Measurements from ENCODE around the gene USP54. TPM values are rescaled to one million over a fixed set of nuclear protein-coding genes. Genes with fewer than 3 reads are reported as not detected.

The USP54 gene
- total RNA-seq, 3 donors from 2014 or later (not counting 1 experiment from before 2014, with no cell fraction given), result 4.4 to 10.2 (median 5.5) TPM

DNA sequence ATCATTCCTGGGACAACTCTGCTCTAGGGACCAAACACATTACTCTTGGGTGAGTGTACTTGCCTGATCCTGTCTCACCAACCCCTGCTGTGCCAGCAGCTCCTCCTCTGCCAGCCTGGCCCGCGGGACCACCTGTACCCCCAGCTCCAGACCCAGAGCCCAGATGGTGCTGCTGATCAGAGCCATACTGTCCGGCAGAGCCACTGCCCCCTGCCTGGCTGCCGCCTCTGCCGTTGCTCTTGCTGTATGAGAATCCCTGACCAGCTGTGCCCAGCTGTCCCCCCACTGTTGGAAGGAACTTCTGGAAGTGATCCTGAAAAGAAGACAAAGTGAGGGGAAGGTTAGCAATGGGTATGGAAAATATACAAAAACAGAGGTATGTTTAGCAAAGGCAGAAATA lies 43.3 kb upstream of the USP54 start:
- DNase-seq (no peak), ATAC-seq (no peak)
- Mint-ChIP-seq H3K27ac (no peak overlapping the region), H3K4me3 (no peak overlapping the region), H3K9me3 (no peaks in the 10 kb centered on the region), H3K4me1 (no peaks in the 10 kb centered on the region), H3K36me3 (no peaks in the 10 kb centered on the region), H3K27me3 (ENCODE audit: low read depth in 2 of 2) (peaks cover 0 to 7% of the 10 kb centered on the region in 2 donors)
- intact Hi-C loops (cut with micrococcal nuclease), result no loop called here
- Histone ChIP-seq H3K27me3 (ENCODE audit: control insufficient read depth, insufficient read depth, low read length) (no peaks in the 10 kb centered on the region), H3K4me1 (ENCODE audit: control insufficient read depth, insufficient read depth, low read length) (no peaks in the 10 kb centered on the region), H3K9me3 (ENCODE audit: control insufficient read depth, insufficient read depth, low read length) (no peaks in the 10 kb centered on the region), H3K4me3 (ENCODE audit: low read length) (no peak overlapping the region), H3K36me3 (ENCODE audit: control insufficient read depth, insufficient read depth, low read length) (no peaks in the 10 kb centered on the region), H3K27ac (ENCODE audit: low read length) (no peak overlapping the region)
- WGBS (ENCODE audit: insufficient coverage), result 91% methylated on average over 5 of the region's 5 CpGs
- TF ChIP-seq, protein P1, sequence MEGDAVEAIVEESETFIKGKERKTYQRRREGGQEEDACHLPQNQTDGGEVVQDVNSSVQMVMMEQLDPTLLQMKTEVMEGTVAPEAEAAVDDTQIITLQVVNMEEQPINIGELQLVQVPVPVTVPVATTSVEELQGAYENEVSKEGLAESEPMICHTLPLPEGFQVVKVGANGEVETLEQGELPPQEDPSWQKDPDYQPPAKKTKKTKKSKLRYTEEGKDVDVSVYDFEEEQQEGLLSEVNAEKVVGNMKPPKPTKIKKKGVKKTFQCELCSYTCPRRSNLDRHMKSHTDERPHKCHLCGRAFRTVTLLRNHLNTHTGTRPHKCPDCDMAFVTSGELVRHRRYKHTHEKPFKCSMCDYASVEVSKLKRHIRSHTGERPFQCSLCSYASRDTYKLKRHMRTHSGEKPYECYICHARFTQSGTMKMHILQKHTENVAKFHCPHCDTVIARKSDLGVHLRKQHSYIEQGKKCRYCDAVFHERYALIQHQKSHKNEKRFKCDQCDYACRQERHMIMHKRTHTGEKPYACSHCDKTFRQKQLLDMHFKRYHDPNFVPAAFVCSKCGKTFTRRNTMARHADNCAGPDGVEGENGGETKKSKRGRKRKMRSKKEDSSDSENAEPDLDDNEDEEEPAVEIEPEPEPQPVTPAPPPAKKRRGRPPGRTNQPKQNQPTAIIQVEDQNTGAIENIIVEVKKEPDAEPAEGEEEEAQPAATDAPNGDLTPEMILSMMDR (IDR thresholded peaks at IDR 0.05), result no peak

DNA sequence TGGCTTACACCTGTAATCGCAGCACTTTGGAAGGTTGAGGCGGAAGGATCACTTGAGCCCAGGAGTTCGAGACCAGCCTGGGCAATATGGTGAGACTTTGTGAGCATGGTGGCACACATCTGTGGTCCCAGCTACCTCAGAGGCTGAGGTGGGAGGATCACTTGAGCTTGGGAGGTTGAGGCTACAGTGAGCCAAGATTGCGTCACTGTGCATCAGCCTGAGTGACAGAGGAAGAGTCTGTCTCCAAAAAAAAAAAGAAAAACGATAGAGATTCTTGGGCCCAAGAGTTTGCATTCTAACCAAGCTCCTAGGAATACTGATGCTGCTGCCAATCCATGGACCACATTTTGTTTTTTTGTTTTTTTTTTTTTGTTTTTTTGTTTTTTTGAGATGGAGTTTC lies 38.0 kb upstream of the USP54 start:
- intact Hi-C loops (cut with micrococcal nuclease), result no loop called here
- Mint-ChIP-seq H3K9me3 (no peaks in the 10 kb centered on the region), H3K4me3 (no peak overlapping the region), H3K27me3 (ENCODE audit: low read depth in 2 of 2) (no peaks in the 10 kb centered on the region), H3K36me3 (no peaks in the 10 kb centered on the region), H3K4me1 (peaks cover 9 to 22% of the 10 kb centered on the region in 2 donors), H3K27ac (no peak overlapping the region)
- DNase-seq (no peak), ATAC-seq (no peak)
- Histone ChIP-seq H3K4me1 (ENCODE audit: control insufficient read depth, insufficient read depth, low read length) (peaks cover 7% of the 10 kb centered on the region), H3K9me3 (ENCODE audit: control insufficient read depth, insufficient read depth, low read length) (no peaks in the 10 kb centered on the region), H3K36me3 (ENCODE audit: control insufficient read depth, insufficient read depth, low read length) (no peaks in the 10 kb centered on the region), H3K4me3 (ENCODE audit: low read length) (no peak overlapping the region), H3K27me3 (ENCODE audit: control insufficient read depth, insufficient read depth, low read length) (no peaks in the 10 kb centered on the region), H3K27ac (ENCODE audit: low read length) (no peak overlapping the region)
- 98% methylated on average over 5 of the region's 5 CpGs for WGBS (ENCODE audit: insufficient coverage)
- TF ChIP-seq, protein P1 (IDR thresholded peaks at IDR 0.05), result no peak

DNA sequence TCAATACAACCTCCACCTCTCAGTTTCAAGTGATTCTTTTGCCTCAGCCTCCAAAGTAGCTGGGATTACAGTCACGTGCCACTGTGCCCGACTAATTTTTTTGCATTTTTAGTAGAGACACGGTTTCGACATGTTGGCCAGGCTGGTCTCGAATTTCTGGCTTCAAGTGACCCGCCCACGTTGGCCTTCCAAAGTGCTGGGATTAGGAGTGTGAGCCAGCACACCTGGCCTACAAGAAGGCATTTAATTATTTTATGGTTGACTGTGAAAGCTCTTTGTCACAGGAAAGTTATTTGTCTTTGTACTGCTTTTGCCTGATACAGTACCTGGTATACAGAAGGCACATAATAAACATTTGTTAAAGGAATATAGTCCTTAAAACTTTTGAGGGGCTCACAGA lies 37.3 kb upstream of the USP54 start:
- Histone ChIP-seq H3K36me3 (ENCODE audit: control insufficient read depth, insufficient read depth, low read length) (no peaks in the 10 kb centered on the region), H3K4me3 (ENCODE audit: low read length) (no peak overlapping the region), H3K4me1 (ENCODE audit: control insufficient read depth, insufficient read depth, low read length) (peaks cover 7% of the 10 kb centered on the region), H3K27ac (ENCODE audit: low read length) (no peak overlapping the region), H3K27me3 (ENCODE audit: control insufficient read depth, insufficient read depth, low read length) (no peaks in the 10 kb centered on the region), H3K9me3 (ENCODE audit: control insufficient read depth, insufficient read depth, low read length) (no peaks in the 10 kb centered on the region)
- no peak for DNase-seq
- Mint-ChIP-seq H3K27ac (no peak overlapping the region), H3K9me3 (no peaks in the 10 kb centered on the region), H3K27me3 (ENCODE audit: low read depth in 2 of 2) (no peaks in the 10 kb centered on the region), H3K36me3 (no peaks in the 10 kb centered on the region), H3K4me1 (peaks cover 9 to 22% of the 10 kb centered on the region in 2 donors), H3K4me3 (no peak overlapping the region)
- TF ChIP-seq, protein P1 (IDR thresholded peaks at IDR 0.05), result no peak
- 93% methylated on average over 7 of the region's 7 CpGs for WGBS (ENCODE audit: insufficient coverage)
- intact Hi-C loops (cut with micrococcal nuclease), result no loop called here
- ATAC-seq, result no peak

DNA sequence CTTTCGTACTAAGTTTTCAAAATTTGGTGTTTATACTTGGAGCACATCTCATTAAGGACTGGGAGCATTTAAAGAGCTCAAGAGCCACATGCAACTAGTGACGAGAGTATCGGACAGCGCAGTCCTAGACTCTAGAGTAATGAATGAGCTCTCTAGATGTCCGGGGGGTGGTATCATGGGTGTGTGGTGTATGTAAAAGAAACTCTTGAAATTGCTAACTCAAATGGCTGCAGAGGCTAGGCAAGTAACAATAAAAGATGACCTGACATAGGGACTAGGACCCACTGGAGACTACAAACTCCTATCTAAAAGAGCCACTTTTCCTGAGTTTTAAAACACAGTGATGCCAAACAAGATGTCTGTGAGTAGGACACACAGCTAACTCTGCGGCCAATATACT lies 36.2 kb upstream of the USP54 start:
- H3K4me3 Mint-ChIP-seq, result no peak overlapping the region
- no peaks in the 10 kb centered on the region for H3K9me3 Mint-ChIP-seq
- Histone ChIP-seq H3K9me3 (ENCODE audit: control insufficient read depth, insufficient read depth, low read length) (no peaks in the 10 kb centered on the region), H3K27me3 (ENCODE audit: control insufficient read depth, insufficient read depth, low read length) (no peaks in the 10 kb centered on the region), H3K4me1 (ENCODE audit: control insufficient read depth, insufficient read depth, low read length) (peaks cover 7% of the 10 kb centered on the region), H3K27ac (ENCODE audit: low read length) (no peak overlapping the region), H3K36me3 (ENCODE audit: control insufficient read depth, insufficient read depth, low read length) (no peaks in the 10 kb centered on the region), H3K4me3 (ENCODE audit: low read length) (no peak overlapping the region)
- H3K36me3 Mint-ChIP-seq, result no peaks in the 10 kb centered on the region
- TF ChIP-seq, protein P1 (IDR thresholded peaks at IDR 0.05), result no peak
- no peaks in the 10 kb centered on the region for H3K27me3 Mint-ChIP-seq (ENCODE audit: low read depth in 2 of 2)
- ATAC-seq, result no peak
- intact Hi-C loops (cut with micrococcal nuclease), result loop anchor here (2.0 kb wide), 1 partner anchor 130 kb away; the partner anchor contains the start of gene PPP3CB
- WGBS (ENCODE audit: insufficient coverage), result 98% methylated on average over 6 of the region's 6 CpGs
- H3K27ac Mint-ChIP-seq, result peak overlapping the region in 1 of 2 donors; percentile 99
- peaks cover 9 to 22% of the 10 kb centered on the region in 2 donors for H3K4me1 Mint-ChIP-seq
- DNase-seq, result no peak
